HG03039 (cell line): ENCODE results near the gene ADAMTSL2.

ENCODE experiments used
- ATAC-seq: cut with Tn5 transposase; IDR thresholded peaks from one replicate; pipeline ENCODE4 v1.9.1; 2021; ENCODE audit warnings: mild to moderate bottlenecking, moderate library complexity; ENCODE audit not compliant: unreplicated experiment

Gene ADAMTSL2

DNA sequence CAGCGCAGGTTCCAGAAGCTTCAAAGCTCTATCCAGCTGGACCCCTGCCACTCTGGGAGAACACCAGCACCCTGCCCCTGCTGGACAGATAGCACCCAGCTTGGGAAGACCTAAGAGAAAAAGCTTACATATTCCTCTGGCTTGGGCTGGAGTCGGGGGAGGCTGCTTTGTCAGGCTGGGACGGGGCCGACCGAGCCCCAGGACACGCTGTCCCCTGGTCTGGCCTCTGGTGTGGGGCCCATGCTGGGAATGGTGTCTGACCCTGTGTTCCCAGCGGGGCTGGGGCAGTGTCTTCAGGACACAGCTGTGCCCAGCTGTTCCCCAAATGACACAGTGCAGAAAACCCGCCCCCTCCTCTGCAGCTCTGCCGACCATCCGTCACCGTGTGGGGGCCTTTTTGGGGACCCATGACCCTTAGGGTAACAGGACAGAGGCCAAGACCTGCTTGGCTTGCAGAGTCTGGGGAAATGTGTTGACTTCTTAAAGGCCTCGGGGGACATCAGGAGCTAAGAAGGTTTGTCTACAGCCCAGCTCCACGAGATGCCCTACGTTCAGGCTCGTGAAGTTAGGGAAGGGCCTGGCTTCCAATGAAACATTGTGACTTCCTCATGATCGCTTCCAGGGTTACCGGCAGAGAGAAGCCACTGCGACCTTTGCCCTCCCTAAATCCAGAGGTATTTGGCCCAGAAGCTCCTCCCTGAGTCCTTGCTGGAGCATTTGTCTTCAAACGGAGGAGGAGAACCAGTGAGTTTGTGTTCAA, 35.2 kb upstream of the ADAMTSL2 start:
- ATAC-seq = no peak

DNA sequence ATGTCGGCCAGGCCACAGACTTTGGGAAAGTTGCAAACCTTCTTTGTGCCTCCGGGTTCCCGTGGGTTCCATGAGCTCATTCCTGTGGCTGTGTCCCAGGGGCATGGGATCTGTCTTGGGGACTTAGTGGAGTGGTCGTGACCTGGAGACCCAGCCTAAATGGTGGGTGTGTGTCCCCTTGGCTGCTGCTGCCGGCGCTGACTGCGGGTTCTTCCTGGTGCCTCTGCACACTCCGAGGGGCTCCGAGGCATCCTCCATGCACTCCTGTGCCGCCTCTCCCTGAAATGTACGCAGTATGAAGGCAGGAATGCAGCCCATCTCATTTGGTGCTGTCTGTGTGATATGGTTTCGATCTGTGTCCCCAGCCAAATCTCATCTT, 34.6 kb upstream of the ADAMTSL2 start:
- ATAC-seq = no peak

DNA sequence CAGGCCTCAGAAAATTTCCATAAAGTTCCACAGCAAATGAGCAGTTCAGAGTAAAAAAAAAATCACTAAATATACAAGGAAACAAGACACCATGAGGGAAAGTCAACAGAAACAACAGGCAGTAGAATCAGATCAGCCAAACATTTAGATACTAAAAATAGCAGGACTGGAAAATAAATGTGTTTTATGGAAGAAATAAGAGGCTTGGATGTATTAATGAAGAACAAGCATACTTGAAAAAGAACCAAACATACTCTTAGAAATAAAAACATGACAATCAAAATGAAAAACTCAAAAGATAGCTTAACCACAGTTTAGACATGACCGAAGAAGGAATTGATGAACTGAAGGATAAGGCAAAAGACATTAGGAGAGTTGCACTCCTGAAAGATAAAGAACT, 32.4 kb upstream of the ADAMTSL2 start:
- no peak for ATAC-seq

DNA sequence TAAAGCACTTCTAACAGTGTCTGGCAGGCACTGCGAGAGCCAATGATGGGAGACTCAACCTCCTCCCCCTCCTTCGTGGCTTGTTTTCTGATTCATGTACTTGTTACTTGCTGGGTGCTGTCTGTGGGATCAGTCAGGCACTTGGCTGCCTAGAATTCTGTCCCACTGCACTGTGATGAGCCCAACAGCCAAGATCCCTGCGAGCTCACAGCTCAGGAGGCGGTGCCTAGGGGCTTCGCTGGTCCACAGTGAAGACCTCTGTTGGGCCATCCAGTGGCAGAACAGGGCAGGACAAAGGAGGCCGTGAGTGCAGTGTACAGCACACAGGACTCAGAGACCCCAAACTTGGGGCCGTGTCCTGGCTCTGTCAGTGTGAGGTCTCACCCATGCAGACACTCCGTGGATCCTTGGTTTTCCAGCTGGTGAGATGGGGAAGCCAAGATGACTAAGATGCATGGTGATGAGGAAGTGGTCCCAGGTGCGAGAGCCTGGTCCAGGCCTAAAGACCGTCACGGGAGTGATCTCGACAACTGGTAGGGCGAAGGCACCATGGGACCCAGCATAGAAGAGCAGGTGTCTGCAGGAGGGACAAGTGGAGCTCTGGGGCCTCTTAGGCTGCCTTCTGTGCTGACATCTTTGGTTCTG, 29.2 kb upstream of the ADAMTSL2 start:
- ATAC-seq = no peak

DNA sequence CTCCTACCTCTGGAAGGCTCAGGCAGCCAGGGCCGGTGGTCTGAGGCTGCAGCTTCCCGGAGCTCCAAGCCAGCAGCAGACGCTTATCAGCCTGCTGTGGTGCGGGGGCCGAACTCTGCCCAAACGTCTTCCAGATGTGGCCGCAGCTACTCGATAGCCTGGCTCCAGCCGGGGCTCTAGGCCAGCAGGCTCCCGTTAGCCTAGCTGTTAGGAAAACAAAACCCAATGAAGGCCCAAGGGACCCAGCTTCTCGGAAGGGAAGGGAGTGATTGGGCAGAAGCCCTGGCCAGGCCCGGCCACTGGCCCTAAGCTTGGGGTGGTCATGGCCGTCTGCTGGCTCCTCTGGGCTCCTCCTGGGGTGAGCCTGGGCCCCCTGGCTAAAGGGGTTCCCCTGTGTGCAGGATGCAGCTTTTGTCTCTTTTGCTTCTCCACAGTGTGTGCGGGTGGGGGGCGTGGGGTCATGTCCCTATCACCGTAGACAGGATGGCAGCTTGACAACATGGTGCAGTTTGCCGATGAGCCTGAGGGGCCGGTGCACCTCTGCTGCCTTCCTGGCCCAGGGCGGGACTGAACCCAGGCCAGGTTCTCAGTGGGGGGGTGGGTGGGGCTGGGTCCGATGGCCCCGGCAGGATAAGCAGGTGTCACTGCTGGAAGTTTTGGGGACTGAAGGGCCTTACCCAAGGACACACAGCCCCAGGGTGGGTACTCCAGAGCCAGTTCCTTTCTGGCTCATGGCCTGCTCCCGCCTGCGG, 28.4 kb upstream of the ADAMTSL2 start:
- no peak for ATAC-seq

DNA sequence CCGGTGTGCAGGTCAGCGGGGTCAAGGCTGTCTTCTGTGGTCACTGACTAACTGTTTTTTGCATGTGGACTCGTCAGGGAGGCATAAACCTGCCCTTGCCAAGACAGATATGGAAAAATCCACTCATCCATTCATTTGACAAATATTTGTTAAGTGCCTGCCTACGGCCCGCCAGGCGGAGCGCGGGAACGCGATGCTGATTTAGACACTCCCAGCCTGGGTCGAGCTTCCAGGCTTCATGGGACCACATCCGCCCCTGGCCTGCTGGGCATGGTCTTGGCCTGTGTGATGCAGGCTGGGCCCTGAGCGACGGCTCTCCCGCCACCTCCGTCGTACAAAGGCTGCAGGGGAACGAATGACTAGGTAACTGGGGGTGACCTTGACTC, 27.9 kb upstream of the ADAMTSL2 start:
- ATAC-seq = no peak

DNA sequence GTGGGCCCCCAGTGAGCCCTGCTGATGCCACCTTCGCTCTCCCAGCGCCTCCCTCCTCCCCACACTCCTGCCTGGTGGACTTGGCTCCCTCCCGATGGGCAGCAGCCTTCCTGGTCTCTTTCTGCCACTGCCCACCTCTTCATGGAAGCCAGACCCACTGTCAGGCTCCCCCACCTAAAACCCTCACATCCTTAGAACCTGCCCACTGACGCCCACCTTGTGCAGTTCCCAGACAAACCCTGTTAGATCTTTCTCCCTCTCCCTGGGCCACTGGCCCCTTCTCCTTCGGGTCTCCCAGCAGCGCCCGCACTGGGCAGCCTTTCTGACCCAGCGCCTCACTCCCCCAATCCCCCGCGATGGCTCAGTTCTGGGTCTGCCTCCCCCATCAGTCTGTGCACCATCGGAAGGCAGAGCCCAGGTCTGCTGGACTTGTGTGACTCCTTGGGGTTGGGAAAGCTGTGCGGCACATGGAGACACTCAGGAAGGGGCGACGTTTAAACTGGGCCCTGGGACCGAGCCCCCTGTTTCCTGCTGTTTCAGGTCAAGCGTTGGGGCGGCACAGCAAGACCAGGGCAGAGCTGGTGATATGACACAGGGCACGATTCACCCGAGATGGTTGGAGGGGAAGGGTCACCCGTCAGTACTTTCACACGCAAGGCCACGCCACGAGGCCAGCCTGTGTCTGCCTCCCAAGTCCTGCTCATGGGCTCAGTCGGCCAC, 27.1 kb upstream of the ADAMTSL2 start:
- ATAC-seq = no peak

DNA sequence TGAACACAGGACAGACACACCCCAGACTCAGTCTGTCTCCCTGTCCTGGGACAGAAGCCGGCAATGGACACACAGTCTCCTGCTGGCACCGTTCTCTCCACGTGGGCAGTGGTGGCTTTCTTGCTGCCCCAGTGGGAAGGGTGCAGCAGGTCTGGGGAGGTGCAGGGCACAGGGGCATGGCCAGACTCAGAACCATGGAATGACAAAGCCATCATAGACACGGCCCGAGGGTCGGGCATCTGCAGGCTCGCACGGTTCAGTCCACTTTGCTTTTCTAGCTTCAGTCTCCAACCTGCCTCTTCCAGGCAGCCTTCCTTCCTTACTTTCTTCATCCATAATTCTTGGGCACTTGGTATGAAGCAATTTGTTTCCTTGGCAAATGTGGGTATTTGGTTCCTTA, 26.5 kb upstream of the ADAMTSL2 start:
- ATAC-seq = no peak

DNA sequence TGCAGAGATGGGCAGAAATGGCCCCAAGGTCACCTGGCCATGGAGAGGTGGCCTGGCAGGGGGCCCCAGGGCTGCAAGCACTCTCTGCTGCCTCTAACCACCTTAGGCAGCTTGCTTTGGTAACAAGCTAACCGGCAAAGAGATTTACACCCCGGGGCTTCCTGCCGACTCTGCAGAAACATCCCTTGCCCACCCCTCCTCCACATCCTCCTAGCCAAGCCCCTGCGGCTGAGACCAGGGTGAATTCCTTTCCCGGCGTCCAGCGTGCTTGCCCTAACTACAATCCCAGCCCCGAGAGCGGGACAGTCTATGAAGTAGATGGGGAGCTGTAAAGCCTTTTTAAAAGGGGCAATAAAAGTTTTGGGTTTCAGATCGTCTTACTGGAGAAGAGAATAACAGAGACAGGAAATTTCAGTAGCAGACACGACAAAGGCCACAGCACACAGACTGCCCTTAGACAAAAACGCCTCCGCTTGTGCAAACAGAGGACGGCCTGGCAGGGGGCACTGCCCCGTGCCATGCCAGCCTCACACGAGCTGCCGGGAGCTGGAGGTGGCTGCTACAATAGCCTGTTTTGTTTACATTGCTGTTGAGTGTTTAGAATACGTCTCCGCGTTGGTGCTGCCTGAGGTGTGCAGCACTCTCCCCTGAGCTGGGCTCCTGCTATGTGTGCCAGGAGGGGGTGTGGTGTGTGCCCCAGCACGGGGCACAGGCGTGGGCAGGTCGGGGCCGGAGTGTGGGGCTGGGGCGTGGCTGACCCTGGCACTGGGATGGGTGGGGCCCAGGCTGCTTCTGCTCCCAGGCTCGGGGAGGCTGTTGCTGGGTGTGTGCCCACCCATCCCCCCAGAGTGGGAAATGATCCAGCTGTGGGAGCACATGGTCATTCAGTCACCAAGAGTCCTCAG, 25.1 kb upstream of the ADAMTSL2 start:
- ATAC-seq = no peak

DNA sequence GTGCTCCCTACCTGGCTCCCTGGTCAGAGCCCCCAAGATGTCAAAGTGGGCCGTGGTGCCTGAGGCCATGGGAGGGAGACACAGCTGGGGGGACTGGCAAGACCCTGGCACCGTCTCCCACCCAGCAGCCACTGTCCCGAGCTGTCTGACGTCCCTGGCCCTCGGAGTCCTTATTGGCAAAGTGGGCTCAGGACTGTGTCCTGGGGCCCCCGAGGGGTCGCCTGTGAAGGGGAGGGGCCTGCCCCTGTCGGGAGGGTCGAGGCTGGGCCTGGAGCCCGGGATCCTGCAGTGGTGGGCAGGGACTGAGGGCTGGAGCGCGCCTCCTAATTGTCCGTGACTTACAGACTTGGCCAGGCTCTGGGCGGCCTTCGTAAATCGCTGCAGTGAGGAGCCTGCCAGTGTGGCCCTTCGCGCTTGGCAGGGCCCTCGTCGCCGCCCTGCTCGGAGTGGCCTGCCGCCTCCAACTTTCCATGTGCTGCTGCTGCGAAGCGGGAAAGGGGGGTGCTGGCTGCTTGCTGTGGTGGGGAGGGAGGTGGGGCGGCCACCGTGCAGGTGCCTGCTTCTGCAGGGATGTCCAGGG, 23.5 kb upstream of the ADAMTSL2 start:
- ATAC-seq = no peak

DNA sequence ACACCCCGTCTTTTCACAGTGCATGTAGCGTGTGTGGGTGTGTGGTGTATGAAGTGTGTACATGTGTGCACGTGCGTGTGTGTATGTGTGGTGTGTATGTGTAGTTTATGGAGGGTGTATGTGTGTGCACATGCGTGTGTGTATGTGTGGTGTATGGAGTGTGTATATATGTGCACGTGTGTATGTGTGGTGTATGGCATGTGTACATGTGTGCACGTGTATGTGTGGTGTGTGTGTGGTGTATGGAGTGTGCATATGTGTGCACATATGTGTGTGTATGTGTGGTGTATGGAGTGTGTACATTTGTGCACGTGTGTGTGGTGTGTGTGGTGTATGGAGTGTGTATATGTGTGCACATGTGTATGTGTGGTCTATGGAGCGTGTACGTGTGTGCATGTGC, 22.9 kb upstream of the ADAMTSL2 start:
- no peak for ATAC-seq

DNA sequence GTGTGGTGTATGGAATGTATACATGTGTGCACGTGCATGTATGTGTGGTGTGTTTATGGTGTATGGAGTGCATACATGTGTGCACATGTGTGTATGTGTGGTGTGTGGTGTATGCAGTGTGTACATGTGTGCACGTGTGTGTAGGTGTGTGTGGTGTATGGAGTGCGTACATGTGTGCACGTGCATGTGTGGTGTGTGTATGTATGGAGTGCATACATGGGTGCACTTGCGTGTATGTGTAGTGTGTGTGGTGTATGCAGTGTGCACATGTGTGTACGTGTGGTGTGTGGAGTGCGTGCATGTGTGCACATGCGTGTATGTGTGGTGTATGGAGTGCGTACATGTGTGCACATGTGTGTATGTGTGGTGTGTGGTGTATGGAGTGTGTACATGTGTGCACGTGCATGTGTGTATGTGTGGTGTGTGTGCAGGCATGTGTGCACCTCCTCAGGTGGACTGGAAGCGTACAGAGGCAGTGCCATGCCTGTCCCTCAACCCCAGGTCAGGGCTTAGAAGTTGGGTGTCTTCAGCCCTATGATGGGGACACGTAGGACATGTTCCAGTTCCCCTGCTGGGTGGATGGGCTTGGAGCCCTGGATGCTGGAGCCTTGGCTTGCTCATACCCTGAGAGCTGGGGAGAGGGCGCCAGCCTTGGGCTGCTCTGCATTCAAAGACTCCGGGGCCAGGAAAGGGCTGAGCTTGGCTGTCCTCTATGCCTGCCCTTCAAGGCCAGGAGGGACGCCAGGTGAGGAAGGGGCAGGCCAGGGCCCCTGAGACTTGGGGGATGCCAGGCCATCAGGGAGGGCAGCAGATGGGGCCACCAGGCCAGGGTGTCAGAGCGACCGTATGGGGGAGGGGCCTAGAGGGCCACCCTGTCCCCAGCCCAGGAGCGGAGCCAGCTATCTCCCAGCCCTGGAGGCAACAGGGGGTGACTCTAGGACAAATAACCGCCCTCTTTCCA, 22.0 kb upstream of the ADAMTSL2 start:
- no peak for ATAC-seq

DNA sequence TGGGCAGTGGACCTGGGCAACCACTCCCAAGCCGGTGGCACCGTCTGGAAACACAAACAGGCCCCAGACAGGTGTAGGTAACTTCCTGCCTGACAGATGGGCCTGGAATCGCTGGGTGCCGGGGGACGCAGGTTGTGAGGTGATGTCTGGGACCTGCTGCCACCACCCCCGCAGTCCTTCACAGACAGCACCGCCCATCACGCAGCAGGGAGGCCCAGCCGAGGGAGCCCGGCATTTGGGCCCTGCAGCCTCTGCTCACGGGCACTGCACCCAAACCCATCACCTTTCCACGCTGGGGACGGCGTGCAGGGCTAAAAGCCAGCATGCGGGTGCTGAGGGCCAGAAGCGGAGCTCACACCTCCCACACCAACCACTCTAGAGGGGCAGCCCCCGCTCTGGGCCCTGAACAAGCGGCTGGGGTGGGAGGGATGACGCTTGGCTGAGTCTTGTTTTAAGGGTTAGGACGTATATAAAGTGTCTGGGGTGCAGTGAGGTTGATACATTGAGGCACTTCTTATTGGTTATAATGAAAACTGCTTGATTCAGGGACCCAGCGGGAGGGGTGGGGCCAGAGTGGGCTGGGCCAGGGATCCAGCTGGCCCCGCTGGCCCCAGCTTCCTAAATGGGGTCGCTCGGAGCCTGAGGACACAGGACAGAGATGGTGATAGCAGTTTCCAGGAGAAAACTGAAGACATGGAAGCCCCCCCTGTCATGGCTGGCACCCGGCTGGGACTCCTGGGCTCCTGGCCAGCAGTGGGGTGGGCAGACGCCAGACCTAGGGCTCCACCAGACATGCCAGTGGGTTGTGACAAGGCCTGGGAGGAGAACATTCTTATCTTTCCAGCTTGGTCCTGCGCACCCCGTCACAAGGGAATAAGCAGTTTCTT, 21.0 kb upstream of the ADAMTSL2 start:
- no peak for ATAC-seq

DNA sequence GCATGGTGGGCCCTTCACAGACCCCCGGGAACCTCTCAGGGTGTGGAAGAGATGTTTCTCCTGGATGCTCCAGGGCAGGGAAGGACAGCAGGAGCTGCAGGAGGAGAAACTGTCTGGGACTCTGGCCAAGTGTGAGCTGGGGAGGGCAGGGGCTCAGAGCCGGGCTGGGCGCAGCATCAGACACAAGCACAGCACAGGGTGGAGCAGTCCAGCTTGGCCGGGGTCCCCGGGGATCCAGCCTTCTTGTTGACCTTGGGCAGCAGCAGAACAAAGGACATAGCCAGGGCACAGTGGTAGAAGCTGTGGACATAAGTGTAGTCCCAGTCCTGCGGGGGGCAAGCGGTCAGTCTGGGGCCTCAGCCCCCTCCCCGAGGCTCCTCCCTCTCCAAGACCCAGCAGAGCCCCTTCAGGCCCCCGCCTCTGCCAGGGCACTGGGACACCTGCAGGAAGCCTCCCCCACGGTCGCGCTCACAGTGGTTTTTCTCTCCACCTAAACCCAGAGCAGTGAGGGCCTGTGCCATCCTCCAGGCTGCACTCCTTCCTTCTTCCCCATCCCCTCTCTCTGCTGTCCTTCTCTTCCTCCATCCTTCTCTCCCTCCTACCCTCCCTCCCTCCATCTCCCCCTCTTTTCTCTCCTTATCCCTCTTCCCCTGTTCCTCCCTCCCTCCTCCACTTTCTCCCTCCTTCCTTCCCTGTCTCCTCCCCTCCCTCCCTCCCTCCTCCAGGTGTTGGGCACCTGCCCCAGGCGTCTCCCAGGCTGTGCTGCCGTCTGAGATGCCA, 19.9 kb upstream of the ADAMTSL2 start:
- ATAC-seq = no peak

DNA sequence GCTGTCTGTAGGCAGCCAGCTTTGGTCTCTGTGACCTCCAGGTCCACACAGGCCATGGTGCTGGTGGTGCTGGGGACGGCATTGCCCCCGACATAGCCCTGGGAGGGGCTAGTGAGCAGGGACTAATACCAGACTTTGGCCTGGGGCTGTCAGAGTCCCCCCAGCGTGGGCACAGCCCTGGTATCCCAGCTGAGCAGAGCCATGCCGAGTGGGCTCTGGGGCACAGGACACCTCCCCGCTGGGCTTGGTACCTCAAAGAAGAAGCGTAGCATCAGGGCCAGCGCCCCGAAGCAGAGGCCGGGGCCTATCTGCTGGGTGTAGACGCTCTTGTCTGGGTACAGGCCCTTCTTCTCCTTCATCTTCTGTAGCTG, 19.3 kb upstream of the ADAMTSL2 start:
- no peak for ATAC-seq

DNA sequence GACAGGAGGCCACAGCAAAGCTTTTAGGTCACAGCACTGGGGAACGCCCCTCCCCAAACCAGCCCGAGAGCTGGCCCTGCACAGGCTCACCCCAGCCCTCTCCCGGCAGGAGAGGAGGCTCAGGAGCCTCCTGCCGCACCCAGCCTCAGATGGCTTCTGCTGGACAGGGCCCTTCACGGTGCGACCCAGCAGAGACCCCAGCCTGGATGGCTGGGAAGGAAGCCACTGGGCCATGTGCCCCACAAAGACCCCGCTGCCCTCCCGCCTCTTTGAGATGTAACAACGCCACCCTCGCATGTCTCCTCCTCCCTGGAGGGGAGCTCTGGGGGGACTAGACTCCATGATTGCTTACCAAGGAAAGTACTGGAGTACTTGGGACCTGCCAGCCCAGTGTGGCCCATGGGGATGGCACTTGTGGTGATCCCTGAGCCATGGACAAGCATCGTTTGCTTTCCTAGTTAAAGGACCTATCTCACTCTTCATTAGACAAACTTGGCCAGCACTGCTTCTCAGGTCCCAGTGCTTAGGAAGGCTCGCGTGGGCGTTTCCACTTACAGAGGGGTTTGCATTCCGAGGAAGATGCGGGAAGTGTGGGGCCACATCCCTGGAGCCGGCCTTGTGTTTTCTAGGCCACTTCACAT, 18.8 kb upstream of the ADAMTSL2 start:
- ATAC-seq = no peak
